ENCODE data around the gene ENC1. TPM values are rescaled to one million over a fixed set of nuclear protein-coding genes. Genes with fewer than 3 reads are reported as not detected.

Gene ENC1
- total RNA-seq, 1 donor from 2014 or later = 54.6 TPM

DNA sequence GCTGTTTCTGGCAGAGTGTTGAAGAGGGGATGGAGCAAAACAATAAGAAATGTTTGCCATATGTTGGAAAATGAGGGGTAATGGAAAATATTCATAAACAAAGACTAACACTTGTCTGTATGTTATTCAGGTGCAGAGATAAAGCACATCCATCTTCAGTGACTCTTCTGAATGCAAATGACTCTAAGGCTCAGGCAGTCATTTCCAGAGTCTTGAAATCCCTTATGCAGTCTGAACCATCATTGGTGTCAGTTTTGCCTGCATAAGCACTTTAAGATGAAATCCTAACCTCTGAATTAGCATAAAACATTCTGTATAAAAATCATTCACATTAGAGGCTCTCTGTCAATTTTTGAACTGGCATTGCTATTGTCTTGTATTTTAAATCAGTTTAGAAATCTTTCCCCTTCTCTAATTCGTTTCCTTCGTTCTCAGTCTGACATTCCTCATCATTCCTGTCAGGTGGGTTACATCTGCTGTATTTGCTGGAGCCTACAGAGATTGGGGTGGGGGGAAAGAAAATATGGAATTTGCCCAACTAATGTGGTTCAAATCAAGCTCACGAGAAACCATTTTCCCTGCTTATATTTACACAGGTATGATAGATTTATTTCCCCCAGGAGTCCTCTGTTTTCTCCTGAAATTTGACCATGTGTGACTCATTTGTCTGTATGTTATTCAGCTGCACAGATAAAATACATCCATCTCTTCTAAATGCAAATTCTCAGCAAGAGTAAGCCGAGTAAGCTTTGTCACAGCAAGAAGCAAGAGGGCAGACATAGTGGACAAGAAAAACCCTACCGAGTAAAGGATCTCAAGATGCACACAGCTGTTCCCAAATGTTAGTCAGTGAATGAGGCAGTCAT is 31.6 kb downstream of the ENC1 start:
- DNase-seq = no peak

DNA sequence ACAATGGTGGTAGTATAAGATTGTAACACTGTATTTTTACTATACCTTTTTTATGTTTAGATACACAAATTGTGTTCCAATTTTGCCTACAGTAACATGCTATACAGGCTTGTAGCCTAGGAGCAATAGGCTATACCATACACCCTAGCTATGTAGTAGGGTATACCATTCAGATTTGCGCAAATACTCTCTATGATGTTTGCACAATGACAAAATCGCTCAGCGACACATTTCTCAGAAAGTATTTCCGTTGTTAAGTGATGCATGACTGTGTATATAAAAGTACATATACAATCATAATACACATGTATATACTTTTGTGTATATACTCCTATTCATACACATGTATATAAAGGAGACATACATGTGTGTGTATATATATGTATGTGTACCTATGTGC is 34.8 kb downstream of the ENC1 start:
- no peak for DNase-seq

DNA sequence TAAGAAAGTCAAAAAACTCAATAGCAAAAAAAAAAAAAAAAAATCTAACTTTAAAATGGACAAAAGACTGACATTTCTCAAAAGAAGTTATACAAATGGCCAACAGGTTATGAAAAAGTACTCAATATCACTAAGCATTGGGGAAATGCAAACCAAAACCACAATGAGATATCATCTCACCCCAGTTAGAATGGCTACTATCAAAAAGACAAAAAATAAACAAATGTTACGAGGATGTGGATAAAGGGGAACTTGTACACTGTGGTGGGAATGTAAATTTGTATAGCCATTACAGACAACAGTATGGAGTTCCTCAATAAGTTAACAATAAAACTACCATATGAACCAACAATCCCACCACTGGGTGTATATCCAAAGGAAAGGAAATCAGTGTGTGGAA is 37.2 kb downstream of the ENC1 start:
- DNase-seq = no peak

DNA sequence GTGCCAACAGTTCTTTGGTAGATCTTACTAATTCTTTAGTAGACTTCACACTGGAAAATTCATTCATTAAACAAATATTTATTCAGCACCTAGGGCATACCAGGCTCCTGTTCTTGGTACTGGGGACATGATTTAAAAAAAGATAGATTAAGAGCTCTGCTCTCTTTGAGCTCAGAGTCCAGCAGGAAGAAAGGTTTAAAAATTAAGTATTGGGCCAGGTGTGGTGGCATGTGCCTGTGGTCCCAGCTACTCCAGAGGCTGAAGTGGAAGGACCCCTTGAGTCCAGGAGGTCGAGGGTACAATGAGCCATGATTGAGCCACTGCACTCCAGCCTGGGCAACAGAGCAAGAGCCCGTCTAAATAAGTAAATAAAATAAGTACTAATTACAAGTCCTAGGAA is 41.4 kb downstream of the ENC1 start:
- no peak for DNase-seq

DNA sequence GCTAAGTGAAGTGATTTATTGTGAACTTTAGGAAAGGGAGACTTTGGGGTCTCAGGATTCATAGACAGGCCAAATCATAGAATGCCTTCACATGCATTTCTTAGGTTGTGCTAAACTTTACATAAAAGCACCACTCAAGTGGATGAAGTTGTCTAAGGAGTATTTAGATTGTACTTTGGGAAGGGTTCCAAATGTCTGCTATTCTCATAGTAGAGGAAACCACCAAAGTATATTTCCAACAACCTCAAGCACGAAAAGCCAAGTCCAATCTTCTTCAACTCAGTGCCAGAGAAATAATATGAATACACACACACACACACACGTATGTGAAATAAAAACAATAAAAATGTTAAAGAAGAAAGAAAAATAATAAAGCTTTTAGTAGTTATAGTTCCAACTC is 41.8 kb downstream of the ENC1 start:
- peak; percentile 41 for DNase-seq

DNA sequence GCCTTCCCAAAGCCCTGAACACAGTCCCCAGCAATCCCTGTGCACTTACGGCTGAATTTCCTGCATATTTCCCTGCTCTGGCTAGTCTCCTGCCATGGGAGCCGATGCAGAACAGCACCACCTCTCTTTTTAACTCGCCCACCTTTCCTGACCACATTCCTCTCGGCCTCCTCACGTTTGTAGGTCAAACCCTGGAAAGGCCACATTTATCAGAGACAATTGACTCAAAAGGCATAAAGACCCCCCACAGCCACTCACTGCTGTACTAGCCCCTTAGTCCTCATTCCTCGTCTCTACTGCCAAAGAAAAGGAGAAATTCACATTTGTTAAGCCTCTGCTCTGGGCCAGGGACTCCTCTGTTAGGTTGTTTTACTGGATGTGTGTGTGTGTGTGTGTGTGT is 43.6 kb downstream of the ENC1 start:
- DNase-seq = no peak

DNA sequence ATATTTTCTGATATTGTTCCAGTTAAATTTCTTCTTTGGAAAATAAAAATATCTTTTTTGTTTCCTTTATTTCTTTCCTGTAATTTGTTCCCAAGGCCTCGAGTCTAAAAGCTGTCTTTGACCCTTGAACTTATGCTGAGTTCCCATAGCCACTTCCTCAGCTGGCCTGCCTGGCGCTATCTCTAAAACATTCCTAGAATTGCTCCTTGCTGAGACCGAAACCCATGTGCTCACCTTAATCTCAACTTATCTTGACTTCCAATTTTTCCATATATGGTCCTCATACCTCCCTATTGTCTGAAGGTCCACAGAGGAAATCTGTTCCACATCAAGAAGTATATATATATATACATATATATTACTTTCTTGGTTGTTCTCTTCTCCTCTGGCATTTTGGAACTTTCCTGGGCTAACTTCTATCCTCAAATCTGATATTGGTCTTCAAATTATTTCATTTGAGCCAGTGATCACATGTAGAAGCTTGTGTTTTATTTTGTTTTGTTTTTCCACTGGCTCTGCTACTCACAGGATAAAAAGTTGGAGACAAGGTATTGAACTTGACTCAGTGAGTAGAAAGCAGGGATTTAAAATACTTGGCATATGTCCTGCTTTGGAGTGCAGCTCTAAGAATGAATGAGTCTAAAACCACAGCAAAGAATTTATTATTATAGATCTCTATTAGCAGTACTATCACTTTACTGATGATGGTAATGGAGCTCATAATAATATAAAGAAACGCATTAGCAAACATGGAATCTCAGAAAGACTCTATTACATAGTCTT is 45.2 kb downstream of the ENC1 start:
- no peak for DNase-seq

DNA sequence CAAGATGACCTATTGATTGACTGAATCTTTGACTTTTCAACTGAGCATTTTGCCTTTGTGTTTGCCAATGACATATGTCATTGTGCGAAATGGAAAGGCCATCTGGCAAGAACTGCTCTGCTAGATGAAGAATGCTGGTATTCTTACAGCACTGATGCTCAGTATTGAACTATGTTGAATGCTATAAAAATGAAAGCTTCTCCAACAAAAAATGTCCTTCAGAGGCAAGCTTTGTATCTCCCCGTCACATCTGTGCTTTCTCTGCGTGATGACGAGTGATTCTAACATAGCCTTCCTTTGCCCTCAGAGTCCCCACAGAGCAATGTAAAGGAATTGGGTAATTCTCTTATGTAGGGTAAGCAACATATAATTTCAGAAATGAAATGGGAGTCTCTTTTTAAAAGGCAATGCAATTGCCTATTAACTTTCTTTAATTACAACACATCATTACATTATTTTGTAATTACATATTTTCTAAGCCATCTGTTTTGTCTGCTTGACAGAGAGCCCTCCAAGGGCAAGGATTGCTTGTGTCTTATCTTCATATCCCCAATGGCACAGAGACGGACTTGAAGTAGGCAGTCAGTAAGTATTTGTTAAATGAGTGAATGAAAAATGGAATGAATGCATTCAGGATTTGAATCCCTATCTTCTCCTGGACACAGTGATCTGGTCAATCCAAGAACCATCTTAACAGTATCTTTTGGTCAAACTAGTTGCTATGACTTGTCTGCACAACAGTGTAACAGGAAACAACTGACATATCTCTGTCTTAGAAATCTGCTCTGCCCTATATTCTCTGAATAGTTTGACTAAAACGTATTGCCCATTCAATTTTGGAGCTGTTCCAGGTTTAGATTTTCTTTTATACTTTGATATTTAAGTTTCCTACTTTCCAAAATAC is 46.1 kb downstream of the ENC1 start:
- DNase-seq = no peak

DNA sequence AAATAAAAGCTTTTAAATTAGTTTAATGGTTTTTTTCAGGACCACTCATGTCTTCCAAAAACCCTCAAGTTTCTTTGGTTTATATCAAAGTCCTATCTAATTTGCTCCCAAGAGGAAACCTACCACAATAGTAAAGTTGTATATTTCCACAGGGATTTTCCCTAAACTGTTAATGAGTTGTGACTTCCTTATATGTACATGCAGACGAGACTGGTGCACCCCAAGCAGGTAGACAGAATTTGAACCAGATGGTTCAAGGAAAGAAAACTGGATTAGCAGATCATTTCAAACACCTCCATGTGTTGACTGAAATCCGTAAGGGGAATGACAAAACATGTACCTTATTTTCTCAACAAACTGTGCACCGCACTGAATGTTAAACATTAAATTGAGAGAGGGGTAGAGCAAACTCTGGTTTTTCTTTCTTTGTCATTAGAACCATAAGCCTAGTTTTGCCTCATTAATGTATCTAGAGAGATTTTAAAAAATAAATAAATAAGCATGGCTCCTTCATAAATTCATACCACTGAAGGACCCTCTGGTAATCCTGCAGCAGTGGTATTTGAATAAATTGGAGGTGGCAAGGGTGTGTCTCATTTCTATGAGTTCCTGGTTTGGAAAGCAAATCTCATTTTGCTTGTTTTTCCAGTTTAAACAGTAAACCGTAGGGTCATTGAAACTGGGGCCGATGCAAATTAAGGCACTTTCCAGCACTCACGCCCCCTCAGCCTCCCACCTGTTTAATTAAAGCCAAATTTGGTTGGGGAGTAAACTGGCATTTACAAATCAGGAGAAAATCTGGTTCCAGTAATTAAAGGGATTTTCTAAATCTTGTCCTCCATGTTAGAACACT is 51.1 kb downstream of the ENC1 start:
- no peak for DNase-seq

DNA sequence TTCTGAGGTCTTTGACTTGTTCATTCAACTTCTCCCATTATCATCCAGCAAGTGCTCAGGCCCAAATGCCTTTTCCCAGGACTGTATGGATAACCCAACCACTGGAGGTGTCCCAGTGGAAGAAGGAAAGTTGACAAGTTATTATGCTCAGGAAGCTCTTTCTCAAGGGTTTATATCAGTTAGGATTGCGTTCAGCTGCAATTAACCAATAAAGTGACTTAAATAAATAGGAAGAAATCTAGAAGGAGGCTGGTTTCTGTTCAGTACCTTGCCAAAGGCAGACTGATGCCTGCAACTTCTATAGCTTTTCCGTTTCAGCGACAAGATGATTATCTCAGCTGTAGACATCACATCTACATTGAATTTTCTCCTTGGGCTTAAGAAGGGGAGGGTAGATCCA is 52.1 kb downstream of the ENC1 start:
- DNase-seq = no peak

DNA sequence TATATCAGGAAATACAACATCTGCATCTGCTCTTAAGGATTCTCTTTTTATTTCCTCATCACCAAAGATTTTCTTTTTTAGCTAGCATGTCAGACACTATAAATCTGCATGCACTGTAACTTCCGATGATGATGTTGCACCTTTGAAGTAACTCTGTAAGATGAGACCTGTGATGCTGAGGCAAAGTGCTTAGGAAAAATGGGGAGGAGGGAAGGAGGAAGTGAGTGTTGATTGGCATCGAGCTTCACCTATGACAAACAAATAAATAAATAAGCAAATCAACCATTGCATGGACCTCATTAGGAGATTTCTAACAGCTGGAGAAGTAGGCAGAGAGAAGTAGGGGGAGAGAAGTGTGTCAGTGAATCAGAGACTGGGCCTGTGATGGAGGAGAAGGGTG is 52.6 kb downstream of the ENC1 start:
- DNase-seq = no peak

DNA sequence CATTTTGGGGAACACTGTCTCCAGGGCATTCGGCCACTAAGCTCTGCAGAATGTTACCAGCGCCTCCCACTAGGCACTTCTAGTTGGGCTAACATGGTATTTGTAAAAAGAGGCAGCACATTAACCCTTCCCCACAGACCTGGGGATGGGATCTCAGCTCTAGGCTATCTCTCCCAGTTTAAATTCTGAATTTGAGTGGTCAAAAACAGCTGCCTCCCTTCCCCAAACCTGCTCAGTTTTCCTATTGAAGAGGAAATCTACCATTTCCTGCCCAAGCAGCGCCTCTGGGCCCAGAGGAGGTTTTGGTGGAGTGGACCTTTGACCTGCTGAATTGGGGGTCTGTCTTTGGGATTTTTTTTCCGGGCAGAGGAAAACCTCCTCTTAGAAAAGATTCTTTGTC is 53.2 kb downstream of the ENC1 start:
- no peak for DNase-seq

DNA sequence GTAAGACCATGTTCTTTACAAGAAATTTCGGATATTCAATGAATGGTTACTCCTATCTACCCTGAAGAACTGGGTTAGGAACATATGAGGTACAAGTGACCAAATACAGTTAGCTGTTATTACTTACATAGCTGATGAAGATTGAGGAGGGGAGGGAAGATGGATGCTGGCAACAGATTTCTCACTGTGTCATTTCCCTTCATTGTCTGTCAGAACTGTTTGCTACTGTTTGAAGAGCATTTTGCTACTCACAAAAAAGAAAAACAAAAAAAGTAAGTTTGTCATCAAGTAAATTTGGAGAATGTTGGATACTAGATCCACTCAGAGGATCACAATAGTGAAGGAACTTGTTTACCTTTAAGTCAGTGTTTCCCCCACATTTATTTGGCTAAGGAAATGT is 53.7 kb downstream of the ENC1 start:
- DNase-seq = no peak

DNA sequence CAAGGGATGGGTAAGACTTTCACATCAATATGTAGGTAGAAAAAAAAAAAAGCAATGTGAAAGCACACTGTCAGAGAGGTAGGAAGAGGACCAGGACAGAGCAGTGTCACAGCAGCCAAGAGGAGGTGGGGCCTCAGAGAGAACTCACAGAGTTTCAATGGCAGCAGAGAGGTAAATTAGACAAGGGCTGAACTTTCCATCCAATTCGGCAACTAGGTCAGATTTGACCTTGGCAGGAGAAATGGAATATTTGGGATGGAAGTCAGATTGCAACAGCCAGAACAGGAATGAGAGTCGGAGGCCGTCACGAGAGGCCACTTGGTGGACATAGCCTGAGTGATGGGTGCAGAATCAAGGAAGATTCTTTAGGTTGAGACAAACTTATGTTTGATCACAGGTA is 57.7 kb downstream of the ENC1 start:
- no peak for DNase-seq

DNA sequence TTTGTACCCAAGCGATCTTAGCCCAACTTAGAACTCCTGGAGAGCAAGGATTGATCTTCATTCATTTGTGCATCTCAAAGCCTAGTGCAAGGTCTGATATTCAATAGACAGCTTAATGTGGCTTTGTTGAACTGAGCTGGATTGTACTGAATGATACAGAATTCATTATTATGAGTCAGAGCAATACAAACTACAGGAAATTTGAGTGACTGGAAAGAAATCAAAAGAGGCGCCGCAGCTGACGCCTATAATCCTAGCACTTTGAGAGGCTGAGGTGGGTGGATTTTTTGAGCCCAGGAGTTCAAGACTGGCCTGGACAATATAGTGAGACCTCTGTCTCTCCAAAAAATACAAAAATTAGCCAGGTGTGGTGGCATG is 58.6 kb downstream of the ENC1 start:
- no peak for DNase-seq

DNA sequence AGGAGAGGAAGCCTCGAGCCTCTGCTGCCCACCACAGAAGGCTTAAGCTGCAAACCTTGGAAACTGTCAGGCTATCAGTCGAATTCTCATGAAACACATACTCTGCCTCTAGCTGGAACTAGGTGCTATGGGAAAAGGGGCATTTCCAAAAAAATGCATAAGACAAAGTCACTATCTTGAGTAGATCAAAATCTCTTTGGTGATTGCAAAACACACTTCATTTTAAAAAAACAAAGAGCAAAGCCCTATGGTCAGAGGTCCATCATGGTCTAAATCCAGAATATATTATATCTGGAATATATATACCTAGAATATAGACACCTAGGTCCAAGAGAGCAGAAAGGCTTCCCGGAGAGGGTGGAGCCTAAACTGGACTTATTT is 59.8 kb downstream of the ENC1 start:
- no peak for DNase-seq

DNA sequence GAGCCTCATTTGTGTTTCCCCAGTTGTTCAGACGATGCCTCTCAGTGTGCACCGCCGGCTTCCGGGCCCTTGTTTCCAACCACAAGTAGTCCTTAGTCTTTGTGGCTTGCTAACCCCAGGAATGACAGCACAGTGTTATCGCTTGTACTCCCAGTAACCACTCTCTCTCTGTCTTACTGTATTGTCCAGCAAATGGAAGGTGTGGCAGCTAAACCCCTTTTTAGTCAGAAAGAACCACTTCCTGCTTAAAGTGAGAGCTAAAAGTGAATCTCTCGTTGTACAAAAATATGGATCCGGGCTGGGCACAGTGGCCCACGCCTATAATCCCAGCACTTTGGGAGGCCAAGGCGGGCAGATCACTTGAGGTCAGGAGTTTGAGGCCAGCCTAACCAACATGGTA is 61.3 kb downstream of the ENC1 start:
- no peak for DNase-seq

DNA sequence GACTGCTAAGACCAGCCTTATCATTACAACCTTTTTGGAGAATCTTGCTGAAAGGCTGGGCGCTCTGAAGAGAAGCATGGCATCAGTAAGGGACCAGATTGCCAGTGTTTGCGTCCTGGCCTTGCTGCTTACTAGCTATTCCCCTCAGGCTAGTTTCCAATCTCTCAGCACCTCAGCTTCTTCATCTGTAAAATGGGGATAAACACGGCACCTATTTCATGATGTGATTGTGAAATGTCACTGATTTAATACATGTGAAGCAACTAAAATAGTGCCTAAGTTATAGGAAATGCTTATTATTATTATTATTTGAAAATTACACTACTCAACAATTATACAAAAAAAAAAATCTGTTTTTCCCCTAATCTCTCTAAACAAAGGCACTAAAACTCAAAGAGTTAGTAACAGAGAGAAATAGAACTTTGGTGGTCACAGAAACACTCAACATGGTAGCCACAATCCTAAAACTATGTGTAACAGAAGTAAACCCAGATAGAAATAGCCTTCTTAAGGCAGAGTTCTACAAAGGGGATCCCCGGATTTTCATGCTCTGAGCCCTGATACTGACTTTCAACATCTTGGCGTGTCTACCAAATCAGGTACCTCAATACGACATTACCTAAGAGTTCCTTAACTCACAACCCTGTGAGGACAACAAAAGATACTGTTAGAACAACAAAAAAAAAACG is 62.0 kb downstream of the ENC1 start:
- DNase-seq = no peak

Data from tongue (tissue), 2 donors.